ENCODE measurements around the gene NIPAL3. TPM values are rescaled to one million over a fixed set of nuclear protein-coding genes. Genes with fewer than 3 reads are reported as not detected.

NIPAL3 gene
- polyA plus RNA-seq, 1 donor from 2014 or later, result 9.6 TPM

DNA sequence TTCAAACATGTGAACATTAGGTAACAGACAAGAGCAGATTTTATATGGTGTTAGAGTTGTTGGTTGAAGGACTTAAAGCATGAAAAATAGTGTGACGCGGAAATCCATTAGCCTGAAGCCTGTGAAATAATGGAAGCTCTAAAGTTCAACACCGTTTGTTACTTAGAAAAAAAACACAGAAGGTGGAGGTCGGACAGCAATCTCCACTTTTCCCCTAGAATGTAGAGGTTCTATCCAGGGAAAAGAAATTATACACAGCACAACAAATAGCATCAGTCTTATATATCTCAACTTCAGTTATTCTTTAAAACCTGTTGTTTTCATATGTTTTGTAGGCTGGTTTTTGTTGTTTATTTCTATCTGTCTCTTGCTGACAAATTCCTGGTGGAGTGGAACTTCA lies 89.0 kb downstream of the NIPAL3 start:
- Histone ChIP-seq H3K4me3 (ENCODE audit: low read length) (peak overlapping the region; percentile 77), H3K79me2 (replicated peaks; ENCODE audit: insufficient read depth, low read length) (no peaks in the 10 kb centered on the region), H3K4me2 (ENCODE audit: low read length) (no peak overlapping the region), H3K9ac (ENCODE audit: low read length) (no peak overlapping the region), H3K9me3 (ENCODE audit: low read length) (no peaks in the 10 kb centered on the region), H2AFZ (ENCODE audit: low read depth, low read length) (no peak overlapping the region), H4K20me1 (ENCODE audit: insufficient read depth) (no peaks in the 10 kb centered on the region), H3K27ac (ENCODE audit: low read length) (no peak overlapping the region), H3K27me3 (ENCODE audit: insufficient read depth, low read depth, low read length) (peaks cover 16% of the 10 kb centered on the region), H3K36me3 (ENCODE audit: insufficient read depth, low read length) (no peaks in the 10 kb centered on the region), H3F3A (ENCODE audit: insufficient read depth, low read length, poor library complexity, severe bottlenecking) (no peaks in the 10 kb centered on the region), H3K9me2 (ENCODE audit: insufficient read depth, low read length) (no peaks in the 10 kb centered on the region)
- TF ChIP-seq RAD21 (conservative IDR thresholded peaks at IDR 0.05) (no peak), EP300 (conservative IDR thresholded peaks at IDR 0.05; ENCODE audit: poor library complexity, severe bottlenecking) (no peak), MXI1 (conservative IDR thresholded peaks at IDR 0.05; ENCODE audit: poor library complexity, severe bottlenecking) (no peak), POLR2AphosphoS5 (IDR thresholded peaks at IDR 0.05) (no peak), EZH2 (IDR thresholded peaks at IDR 0.05; ENCODE audit: borderline replicate concordance, insufficient read depth, low read length, poor library complexity, severe bottlenecking) (no peak), SMC3 (conservative IDR thresholded peaks at IDR 0.05; ENCODE audit: poor library complexity) (no peak), TAF1 (IDR thresholded peaks at IDR 0.05; ENCODE audit: low read depth) (no peak), CTCF (IDR thresholded peaks at IDR 0.05; ENCODE audit: poor library complexity, severe bottlenecking) (no peak)
- TF ChIP-seq, protein P1, sequence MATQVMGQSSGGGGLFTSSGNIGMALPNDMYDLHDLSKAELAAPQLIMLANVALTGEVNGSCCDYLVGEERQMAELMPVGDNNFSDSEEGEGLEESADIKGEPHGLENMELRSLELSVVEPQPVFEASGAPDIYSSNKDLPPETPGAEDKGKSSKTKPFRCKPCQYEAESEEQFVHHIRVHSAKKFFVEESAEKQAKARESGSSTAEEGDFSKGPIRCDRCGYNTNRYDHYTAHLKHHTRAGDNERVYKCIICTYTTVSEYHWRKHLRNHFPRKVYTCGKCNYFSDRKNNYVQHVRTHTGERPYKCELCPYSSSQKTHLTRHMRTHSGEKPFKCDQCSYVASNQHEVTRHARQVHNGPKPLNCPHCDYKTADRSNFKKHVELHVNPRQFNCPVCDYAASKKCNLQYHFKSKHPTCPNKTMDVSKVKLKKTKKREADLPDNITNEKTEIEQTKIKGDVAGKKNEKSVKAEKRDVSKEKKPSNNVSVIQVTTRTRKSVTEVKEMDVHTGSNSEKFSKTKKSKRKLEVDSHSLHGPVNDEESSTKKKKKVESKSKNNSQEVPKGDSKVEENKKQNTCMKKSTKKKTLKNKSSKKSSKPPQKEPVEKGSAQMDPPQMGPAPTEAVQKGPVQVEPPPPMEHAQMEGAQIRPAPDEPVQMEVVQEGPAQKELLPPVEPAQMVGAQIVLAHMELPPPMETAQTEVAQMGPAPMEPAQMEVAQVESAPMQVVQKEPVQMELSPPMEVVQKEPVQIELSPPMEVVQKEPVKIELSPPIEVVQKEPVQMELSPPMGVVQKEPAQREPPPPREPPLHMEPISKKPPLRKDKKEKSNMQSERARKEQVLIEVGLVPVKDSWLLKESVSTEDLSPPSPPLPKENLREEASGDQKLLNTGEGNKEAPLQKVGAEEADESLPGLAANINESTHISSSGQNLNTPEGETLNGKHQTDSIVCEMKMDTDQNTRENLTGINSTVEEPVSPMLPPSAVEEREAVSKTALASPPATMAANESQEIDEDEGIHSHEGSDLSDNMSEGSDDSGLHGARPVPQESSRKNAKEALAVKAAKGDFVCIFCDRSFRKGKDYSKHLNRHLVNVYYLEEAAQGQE (IDR thresholded peaks at IDR 0.05; ENCODE audit: borderline replicate concordance), result no peak

GRCh38 chr1:24505816-24506215 lies 90.2 kb downstream of the NIPAL3 start:
- no peak overlapping the region for H2AFZ ChIP-seq (ENCODE audit: low read depth, low read length)
- no peak overlapping the region for H3K27ac ChIP-seq (ENCODE audit: low read length)
- no peak overlapping the region for H3K4me2 ChIP-seq (ENCODE audit: low read length)
- no peaks in the 10 kb centered on the region for H3K9me2 ChIP-seq (ENCODE audit: insufficient read depth, low read length)
- no peaks in the 10 kb centered on the region for H4K20me1 ChIP-seq (ENCODE audit: insufficient read depth)
- H3K36me3 ChIP-seq (ENCODE audit: insufficient read depth, low read length), result no peaks in the 10 kb centered on the region
- peaks cover 16% of the 10 kb centered on the region for H3K27me3 ChIP-seq (ENCODE audit: insufficient read depth, low read depth, low read length)
- H3K79me2 ChIP-seq (replicated peaks; ENCODE audit: insufficient read depth, low read length), result no peaks in the 10 kb centered on the region
- H3K9me3 ChIP-seq (ENCODE audit: low read length), result no peaks in the 10 kb centered on the region
- H3K9ac ChIP-seq (ENCODE audit: low read length), result no peak overlapping the region
- H3K4me3 ChIP-seq (ENCODE audit: low read length), result no peak overlapping the region
- TF ChIP-seq RAD21 (conservative IDR thresholded peaks at IDR 0.05) (no peak), EZH2 (IDR thresholded peaks at IDR 0.05; ENCODE audit: borderline replicate concordance, insufficient read depth, low read length, poor library complexity, severe bottlenecking) (no peak), SMC3 (conservative IDR thresholded peaks at IDR 0.05; ENCODE audit: poor library complexity) (no peak), MXI1 (conservative IDR thresholded peaks at IDR 0.05; ENCODE audit: poor library complexity, severe bottlenecking) (no peak), EP300 (conservative IDR thresholded peaks at IDR 0.05; ENCODE audit: poor library complexity, severe bottlenecking) (no peak), TAF1 (IDR thresholded peaks at IDR 0.05; ENCODE audit: low read depth) (no peak), POLR2AphosphoS5 (IDR thresholded peaks at IDR 0.05) (no peak), CTCF (IDR thresholded peaks at IDR 0.05; ENCODE audit: poor library complexity, severe bottlenecking) (no peak)
- TF ChIP-seq, protein P1 (IDR thresholded peaks at IDR 0.05; ENCODE audit: borderline replicate concordance), result no peak
- H3F3A ChIP-seq (ENCODE audit: insufficient read depth, low read length, poor library complexity, severe bottlenecking), result no peaks in the 10 kb centered on the region
